Liver (tissue), 9 donors: Measurements from ENCODE around the gene ALDH2. TPM values are rescaled to one million over a fixed set of nuclear protein-coding genes. Genes with fewer than 3 reads are reported as not detected.
A peak's percentile ranks its signal among the peaks of the same experiment; 100 is the strongest.

ENCODE experiments used
- DNase-seq: peaks from one replicate; pipeline ENCODE4 v3.0.0-alpha.2; 2017; ENCODE audit warnings: low spot score
- H3K27ac ChIP-seq, 2 donors: one replicate each; pipeline ENCODE4 v1.7.0; 2013; ENCODE audit warnings: inconsistent platforms in 2 of 2, low read length in 2 of 2, control low read depth in 1 of 2, low read depth in 1 of 2, mild to moderate bottlenecking in 1 of 2
- H3K27me3 ChIP-seq, 4 donors: one replicate each; pipeline versions ENCODE4 v1.6.1 to v1.7.0; 2013; ENCODE audit warnings: low read length in 3 of 4, inconsistent platforms in 1 of 4, mild to moderate bottlenecking in 1 of 4, moderate library complexity in 1 of 4; ENCODE audit not compliant: control insufficient read depth in 4 of 4, insufficient read depth in 4 of 4
- H3K36me3 ChIP-seq, 4 donors: one replicate each; pipeline versions ENCODE4 v1.6.1 to v1.7.0; 2013; ENCODE audit warnings: low read length in 3 of 4, mild to moderate bottlenecking in 3 of 4, low read depth in 1 of 4, moderate library complexity in 1 of 4; ENCODE audit not compliant: control insufficient read depth in 4 of 4, insufficient read depth in 3 of 4
- H3K4me1 ChIP-seq, 4 donors: one replicate each; pipeline versions ENCODE4 v1.6.1 to v1.7.0; 2013; ENCODE audit warnings: low read length in 3 of 4, mild to moderate bottlenecking in 3 of 4, moderate library complexity in 1 of 4; ENCODE audit not compliant: control insufficient read depth in 4 of 4, insufficient read depth in 4 of 4
- H3K4me3 ChIP-seq, 3 donors: one replicate each; pipeline versions ENCODE4 v1.6.1 to v1.7.0; 2013; ENCODE audit warnings: low read length in 3 of 3, control low read depth in 1 of 3, low read depth in 1 of 3, mild to moderate bottlenecking in 1 of 3
- H3K9ac ChIP-seq, 2 donors: one replicate each; pipeline ENCODE4 v1.7.0; 2013; ENCODE audit warnings: low read length in 2 of 2, mild to moderate bottlenecking in 2 of 2, moderate library complexity in 2 of 2, control low read depth in 1 of 2, low read depth in 1 of 2
- H3K9me3 ChIP-seq, 4 donors: one replicate each; pipeline versions ENCODE4 v1.6.1 to v1.7.0; 2013; ENCODE audit warnings: low read length in 3 of 4; ENCODE audit not compliant: control insufficient read depth in 4 of 4
- ATF3 ChIP-seq: IDR thresholded peaks from 2 replicates; pipeline ENCODE4 v1.6.1; 2016; ENCODE audit warnings: antibody characterized with exemption
- EGR1 ChIP-seq, 2 donors: IDR thresholded peaks; 2 replicates each; pipeline ENCODE4 v1.6.1; 2016 to 2018; ENCODE audit warnings: antibody characterized with exemption in 2 of 2, low read depth in 2 of 2
- FOXA1 ChIP-seq: IDR thresholded peaks from 2 replicates; pipeline ENCODE4 v1.6.1; 2016; ENCODE audit warnings: antibody characterized with exemption
- FOXA2 ChIP-seq: IDR thresholded peaks from 2 replicates; pipeline ENCODE4 v1.6.1; 2016; ENCODE audit warnings: antibody characterized with exemption
- GABPA ChIP-seq, 2 donors: IDR thresholded peaks in 1 of 2; conservative IDR thresholded peaks in 1 of 2; 2 replicates each; pipeline ENCODE4 v1.6.1; 2016; ENCODE audit warnings: antibody characterized with exemption in 2 of 2, mild to moderate bottlenecking in 1 of 2, moderate library complexity in 1 of 2
- HNF4A ChIP-seq, 2 donors: conservative IDR thresholded peaks; 2 replicates each; pipeline ENCODE4 v1.6.1; 2016; ENCODE audit warnings: antibody characterized with exemption in 2 of 2, mild to moderate bottlenecking in 2 of 2
- HNF4G ChIP-seq: IDR thresholded peaks from 2 replicates; pipeline ENCODE4 v1.6.1; 2016; ENCODE audit warnings: antibody characterized with exemption
- JUND ChIP-seq, 2 donors: IDR thresholded peaks; 2 replicates each; pipeline ENCODE4 v1.6.1; 2016; ENCODE audit warnings: antibody characterized with exemption in 2 of 2
- MAX ChIP-seq: IDR thresholded peaks from 2 replicates; pipeline ENCODE4 v1.6.1; 2016; ENCODE audit warnings: antibody characterized with exemption
- NR2F2 ChIP-seq: IDR thresholded peaks from 2 replicates; pipeline ENCODE4 v1.6.1; 2016; ENCODE audit warnings: antibody characterized with exemption
- RAD21 ChIP-seq, 2 donors: IDR thresholded peaks; 2 replicates each; pipeline ENCODE4 v1.6.1; 2016; ENCODE audit warnings: antibody characterized with exemption in 2 of 2, mild to moderate bottlenecking in 2 of 2
- RXRA ChIP-seq, 2 donors: IDR thresholded peaks; 2 replicates each; pipeline ENCODE4 v1.6.1; 2017 to 2018; ENCODE audit warnings: antibody characterized with exemption in 2 of 2, mild to moderate bottlenecking in 1 of 2
- SP1 ChIP-seq: IDR thresholded peaks from 2 replicates; pipeline ENCODE4 v1.6.1; 2018; ENCODE audit warnings: antibody characterized with exemption, mild to moderate bottlenecking
- TAF1 ChIP-seq: conservative IDR thresholded peaks from 2 replicates; pipeline ENCODE4 v1.6.1; 2016; ENCODE audit warnings: antibody characterized with exemption, mild to moderate bottlenecking
- YY1 ChIP-seq: IDR thresholded peaks from 2 replicates; pipeline ENCODE4 v1.6.1; 2016; ENCODE audit warnings: antibody characterized with exemption, mild to moderate bottlenecking
- WGBS: extraction: QIAGEN DNeasy Blood & Tissue Kit; methylation state at CpG from one replicate; pipeline ENCODE4 v1.1.7; 2013; 5-methylcytosine and 5-hydroxymethylcytosine counted together
- polyA plus RNA-seq, 2 donors: library from polyadenylated mRNA; stranded (reverse) in 1 of 2; unstranded in 1 of 2; fragments of 200-250 nt in 1 of 2; fragments of >200 nt in 1 of 2; fragmentation: Nextera tagmentation in 1 of 2; extraction: Ambion mirVana in 1 of 2; gene quantifications; one replicate each; pipeline versions ENCODE4 v1.2.1 to v1.2.3, GENCODE V29; 2013 to 2015
- total RNA-seq, 2 donors: library from RNA; depleted of rRNA; stranded (reverse); fragments of >200 nt; gene quantifications; one replicate each; pipeline ENCODE4 v1.2.3, GENCODE V29; 2014
- TF ChIP-seq, protein P1 (sequence below): IDR thresholded peaks from 2 replicates; pipeline ENCODE4 v1.6.1; 2016; ENCODE audit warnings: antibody characterized with exemption, mild to moderate bottlenecking
- TF ChIP-seq, protein P2 (sequence below): fragments of 150-350 bp; IDR thresholded peaks from 2 replicates; pipeline ENCODE4 v1.5.1; 2017; ENCODE audit warnings: improper control_type of control experiment, low read depth, low read length; ENCODE audit not compliant: missing input control
- TF ChIP-seq, protein P3 (sequence below): IDR thresholded peaks from 2 replicates; pipeline ENCODE4 v1.6.1; 2016; ENCODE audit warnings: antibody characterized with exemption
- donor health status: healthy.
- donor health status: healthy.
- donor health status: healthy.
- donor health status: healthy.
- donor health status: healthy.

The ALDH2 gene
- total and polyA plus RNA-seq, 4 donors, result 93.1 to 849 (median 573) TPM

GRCh38 chr12:111775205-111776193 is 8.8 kb downstream of the ALDH2 start:
- DNase-seq, result peak; percentile 73
- Histone ChIP-seq H3K4me1 (peaks cover 31 to 90% (median 78%) of the 10 kb centered on the region in 4 donors), H3K9ac (peak overlapping the region; percentile 72 to 87), H3K36me3 (peaks cover 0 to 5% (median 1%) of the 10 kb centered on the region in 4 donors), H3K27ac (peak overlapping the region; percentile 93 to 97), H3K27me3 (no peaks in the 10 kb centered on the region), H3K4me3 (peak overlapping the region; percentile 7 to 56 (median 31)), H3K9me3 (no peaks in the 10 kb centered on the region)
- WGBS, result 10% methylated on average over 15 of the region's 15 CpGs
- TF ChIP-seq, protein P1, sequence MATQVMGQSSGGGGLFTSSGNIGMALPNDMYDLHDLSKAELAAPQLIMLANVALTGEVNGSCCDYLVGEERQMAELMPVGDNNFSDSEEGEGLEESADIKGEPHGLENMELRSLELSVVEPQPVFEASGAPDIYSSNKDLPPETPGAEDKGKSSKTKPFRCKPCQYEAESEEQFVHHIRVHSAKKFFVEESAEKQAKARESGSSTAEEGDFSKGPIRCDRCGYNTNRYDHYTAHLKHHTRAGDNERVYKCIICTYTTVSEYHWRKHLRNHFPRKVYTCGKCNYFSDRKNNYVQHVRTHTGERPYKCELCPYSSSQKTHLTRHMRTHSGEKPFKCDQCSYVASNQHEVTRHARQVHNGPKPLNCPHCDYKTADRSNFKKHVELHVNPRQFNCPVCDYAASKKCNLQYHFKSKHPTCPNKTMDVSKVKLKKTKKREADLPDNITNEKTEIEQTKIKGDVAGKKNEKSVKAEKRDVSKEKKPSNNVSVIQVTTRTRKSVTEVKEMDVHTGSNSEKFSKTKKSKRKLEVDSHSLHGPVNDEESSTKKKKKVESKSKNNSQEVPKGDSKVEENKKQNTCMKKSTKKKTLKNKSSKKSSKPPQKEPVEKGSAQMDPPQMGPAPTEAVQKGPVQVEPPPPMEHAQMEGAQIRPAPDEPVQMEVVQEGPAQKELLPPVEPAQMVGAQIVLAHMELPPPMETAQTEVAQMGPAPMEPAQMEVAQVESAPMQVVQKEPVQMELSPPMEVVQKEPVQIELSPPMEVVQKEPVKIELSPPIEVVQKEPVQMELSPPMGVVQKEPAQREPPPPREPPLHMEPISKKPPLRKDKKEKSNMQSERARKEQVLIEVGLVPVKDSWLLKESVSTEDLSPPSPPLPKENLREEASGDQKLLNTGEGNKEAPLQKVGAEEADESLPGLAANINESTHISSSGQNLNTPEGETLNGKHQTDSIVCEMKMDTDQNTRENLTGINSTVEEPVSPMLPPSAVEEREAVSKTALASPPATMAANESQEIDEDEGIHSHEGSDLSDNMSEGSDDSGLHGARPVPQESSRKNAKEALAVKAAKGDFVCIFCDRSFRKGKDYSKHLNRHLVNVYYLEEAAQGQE, result peak; percentile 92
- peak; percentile 90 for TF ChIP-seq FOXA2
- TF ChIP-seq, protein P2, sequence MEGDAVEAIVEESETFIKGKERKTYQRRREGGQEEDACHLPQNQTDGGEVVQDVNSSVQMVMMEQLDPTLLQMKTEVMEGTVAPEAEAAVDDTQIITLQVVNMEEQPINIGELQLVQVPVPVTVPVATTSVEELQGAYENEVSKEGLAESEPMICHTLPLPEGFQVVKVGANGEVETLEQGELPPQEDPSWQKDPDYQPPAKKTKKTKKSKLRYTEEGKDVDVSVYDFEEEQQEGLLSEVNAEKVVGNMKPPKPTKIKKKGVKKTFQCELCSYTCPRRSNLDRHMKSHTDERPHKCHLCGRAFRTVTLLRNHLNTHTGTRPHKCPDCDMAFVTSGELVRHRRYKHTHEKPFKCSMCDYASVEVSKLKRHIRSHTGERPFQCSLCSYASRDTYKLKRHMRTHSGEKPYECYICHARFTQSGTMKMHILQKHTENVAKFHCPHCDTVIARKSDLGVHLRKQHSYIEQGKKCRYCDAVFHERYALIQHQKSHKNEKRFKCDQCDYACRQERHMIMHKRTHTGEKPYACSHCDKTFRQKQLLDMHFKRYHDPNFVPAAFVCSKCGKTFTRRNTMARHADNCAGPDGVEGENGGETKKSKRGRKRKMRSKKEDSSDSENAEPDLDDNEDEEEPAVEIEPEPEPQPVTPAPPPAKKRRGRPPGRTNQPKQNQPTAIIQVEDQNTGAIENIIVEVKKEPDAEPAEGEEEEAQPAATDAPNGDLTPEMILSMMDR, result no peak
- peak; percentile 26 for TF ChIP-seq HNF4G
- TF ChIP-seq JUND (IDR thresholded peaks at IDR 0.05), result peak in 1 of 2 donors; percentile 81
- peak; percentile 97 for TF ChIP-seq MAX
- TF ChIP-seq FOXA1, result peak; percentile 88
- TF ChIP-seq, protein P3, sequence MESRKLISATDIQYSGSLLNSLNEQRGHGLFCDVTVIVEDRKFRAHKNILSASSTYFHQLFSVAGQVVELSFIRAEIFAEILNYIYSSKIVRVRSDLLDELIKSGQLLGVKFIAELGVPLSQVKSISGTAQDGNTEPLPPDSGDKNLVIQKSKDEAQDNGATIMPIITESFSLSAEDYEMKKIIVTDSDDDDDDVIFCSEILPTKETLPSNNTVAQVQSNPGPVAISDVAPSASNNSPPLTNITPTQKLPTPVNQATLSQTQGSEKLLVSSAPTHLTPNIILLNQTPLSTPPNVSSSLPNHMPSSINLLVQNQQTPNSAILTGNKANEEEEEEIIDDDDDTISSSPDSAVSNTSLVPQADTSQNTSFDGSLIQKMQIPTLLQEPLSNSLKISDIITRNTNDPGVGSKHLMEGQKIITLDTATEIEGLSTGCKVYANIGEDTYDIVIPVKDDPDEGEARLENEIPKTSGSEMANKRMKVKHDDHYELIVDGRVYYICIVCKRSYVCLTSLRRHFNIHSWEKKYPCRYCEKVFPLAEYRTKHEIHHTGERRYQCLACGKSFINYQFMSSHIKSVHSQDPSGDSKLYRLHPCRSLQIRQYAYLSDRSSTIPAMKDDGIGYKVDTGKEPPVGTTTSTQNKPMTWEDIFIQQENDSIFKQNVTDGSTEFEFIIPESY, result peak; percentile 83
- peak; percentile 78 for TF ChIP-seq YY1
- TF ChIP-seq EGR1 (IDR thresholded peaks at IDR 0.05; ENCODE audit: low read depth in 2 of 2), result peak; percentile 68 to 89
- TF ChIP-seq SP1, result peak; percentile 86
- peak; percentile 53 for TF ChIP-seq TAF1
- TF ChIP-seq NR2F2, result peak; percentile 92
- TF ChIP-seq HNF4A (conservative IDR thresholded peaks at IDR 0.05), result peak; percentile 77 to 86
- no peak for TF ChIP-seq ATF3
- peak in 1 of 2 donors; percentile 44 for TF ChIP-seq GABPA (IDR thresholded peaks at IDR 0.05 in 1 of 2, conservative IDR thresholded peaks at IDR 0.05 in 1 of 2)
- TF ChIP-seq RAD21 (IDR thresholded peaks at IDR 0.05), result peak; percentile 48 to 49
- peak; percentile 87 to 94 for TF ChIP-seq RXRA (IDR thresholded peaks at IDR 0.05)
